Measurements from ENCODE around the gene ERFE.

Gene ERFE

DNA sequence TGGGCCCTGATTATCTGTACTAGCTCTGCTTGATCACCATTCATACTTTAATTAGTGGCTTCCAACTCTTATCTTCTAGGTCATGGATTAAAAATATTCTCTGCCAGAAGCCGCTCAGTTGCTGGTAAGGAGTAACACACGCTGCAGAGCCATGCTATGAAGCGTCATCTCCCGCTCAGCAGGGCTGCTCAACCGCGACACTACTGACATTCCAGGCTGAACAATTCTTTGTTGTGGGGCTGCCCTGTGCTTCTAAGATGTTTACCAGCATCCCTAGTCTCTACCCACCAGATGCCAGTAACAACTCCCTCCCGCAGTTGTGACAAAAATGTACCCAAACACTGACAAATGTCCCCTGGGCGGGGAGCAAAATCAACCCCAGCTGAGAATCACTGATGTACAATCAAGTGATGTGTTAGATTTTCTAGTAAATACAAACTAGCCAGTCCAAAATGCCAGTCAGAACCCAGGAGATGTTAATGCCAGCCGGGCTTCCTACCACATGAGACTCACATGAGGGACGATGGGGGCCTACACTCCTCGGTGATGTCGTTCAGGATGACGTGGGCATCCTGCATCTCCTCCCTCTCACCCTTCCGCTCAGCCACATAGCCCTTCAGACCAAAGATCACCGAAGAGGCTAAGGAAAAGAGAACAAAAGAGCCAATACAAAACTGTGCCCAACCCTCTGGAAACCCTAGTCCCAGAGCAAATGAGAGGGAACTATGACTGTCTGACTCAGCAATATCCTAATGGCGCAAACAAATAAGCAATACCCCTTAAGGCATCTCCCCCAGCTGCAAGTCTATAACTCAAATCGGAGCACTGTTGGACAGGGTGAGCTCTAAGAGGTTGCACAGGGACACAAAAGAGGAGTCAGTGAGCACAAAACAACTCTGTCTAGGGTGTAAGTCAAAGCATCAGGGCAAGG is 29.1 kb downstream of the ERFE start:
- Histone ChIP-seq H3K27me3 (replicated peaks; ENCODE audit: control insufficient read depth, insufficient read depth, low read length, poor library complexity, severe bottlenecking) (no peaks in the 10 kb centered on the region), H3K4me3 (ENCODE audit: insufficient read depth, low read depth, low read length, poor library complexity, severe bottlenecking) (no peak overlapping the region), H3K9me3 (ENCODE audit: control insufficient read depth, low read length) (no peaks in the 10 kb centered on the region), H3K36me3 (ENCODE audit: control insufficient read depth, insufficient read depth, low read length) (peaks cover 82% of the 10 kb centered on the region), H3K4me1 (ENCODE audit: control insufficient read depth, insufficient read depth, low read length, poor library complexity, severe bottlenecking) (no peaks in the 10 kb centered on the region), H3K27ac (ENCODE audit: insufficient read depth, low read length, poor library complexity, severe bottlenecking) (no peak overlapping the region)
- DNase-seq, result no peak

DNA sequence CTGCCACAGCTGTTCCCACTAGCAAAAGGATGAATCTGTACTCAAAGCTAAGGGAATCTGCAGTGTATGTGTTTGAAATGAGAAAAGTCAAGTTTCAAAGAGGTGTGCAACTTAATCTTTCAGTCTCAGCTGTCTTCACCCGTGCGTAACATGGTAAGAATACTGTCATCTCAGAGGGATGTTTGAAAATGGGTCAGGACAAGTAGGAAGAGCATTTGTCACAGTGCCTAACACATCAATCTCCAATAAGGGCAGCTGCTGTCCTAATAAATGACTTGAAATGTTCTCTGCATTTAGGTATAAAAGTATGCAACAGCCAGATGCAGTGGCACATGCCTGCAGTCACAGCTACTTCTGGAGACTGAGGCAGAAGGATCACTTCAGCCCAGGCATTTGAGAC is 31.7 kb downstream of the ERFE start:
- Histone ChIP-seq H3K27ac (ENCODE audit: insufficient read depth, low read length, poor library complexity, severe bottlenecking) (no peak overlapping the region), H3K4me1 (ENCODE audit: control insufficient read depth, insufficient read depth, low read length, poor library complexity, severe bottlenecking) (no peaks in the 10 kb centered on the region), H3K27me3 (replicated peaks; ENCODE audit: control insufficient read depth, insufficient read depth, low read length, poor library complexity, severe bottlenecking) (no peaks in the 10 kb centered on the region), H3K4me3 (ENCODE audit: insufficient read depth, low read depth, low read length, poor library complexity, severe bottlenecking) (no peak overlapping the region), H3K36me3 (ENCODE audit: control insufficient read depth, insufficient read depth, low read length) (peaks cover 73% of the 10 kb centered on the region), H3K9me3 (ENCODE audit: control insufficient read depth, low read length) (no peaks in the 10 kb centered on the region)
- DNase-seq, result no peak

DNA sequence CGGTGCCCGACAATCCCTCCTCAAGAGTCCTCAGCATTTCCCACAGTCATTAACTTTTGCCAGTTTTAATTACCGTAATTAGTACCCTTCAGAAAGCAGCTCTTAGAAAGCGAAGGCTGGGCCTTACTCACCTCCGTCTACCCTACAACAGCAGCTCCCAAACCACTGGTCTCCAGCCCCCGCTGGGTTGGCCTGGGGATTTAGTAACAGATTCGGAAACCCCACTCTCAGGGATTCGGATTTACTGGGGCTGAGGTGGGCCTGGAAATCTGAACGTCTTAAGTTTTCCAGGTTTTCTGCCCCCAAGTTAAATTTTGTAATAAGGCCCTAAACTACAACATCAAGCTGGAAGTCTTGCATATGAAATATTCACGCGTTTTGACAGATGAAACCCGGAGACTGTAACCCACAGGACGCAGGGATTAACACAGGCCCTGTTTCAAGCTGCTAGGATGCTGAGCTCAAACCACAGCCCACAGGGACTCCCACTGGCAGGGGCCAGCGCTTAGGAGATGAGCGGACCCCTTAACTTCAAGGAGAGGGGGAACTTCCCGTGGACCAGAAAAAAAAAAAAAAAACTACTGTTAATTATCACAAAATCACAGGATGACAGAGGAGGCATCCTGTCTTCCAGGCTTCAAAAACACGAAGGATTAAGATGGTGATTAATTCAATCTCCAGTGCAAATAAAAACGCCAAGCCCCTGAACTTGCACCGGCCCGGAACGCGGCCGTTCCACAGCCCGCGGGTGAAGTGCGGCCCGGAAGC is 43.7 kb downstream of the ERFE start:
- H3K27ac ChIP-seq (ENCODE audit: insufficient read depth, low read length, poor library complexity, severe bottlenecking), result peak overlapping the region; percentile 88
- DNase-seq, result peak in 1 of 3 donors; percentile 10
- H3K4me1 ChIP-seq (ENCODE audit: control insufficient read depth, insufficient read depth, low read length, poor library complexity, severe bottlenecking), result peaks cover 22% of the 10 kb centered on the region

DNA sequence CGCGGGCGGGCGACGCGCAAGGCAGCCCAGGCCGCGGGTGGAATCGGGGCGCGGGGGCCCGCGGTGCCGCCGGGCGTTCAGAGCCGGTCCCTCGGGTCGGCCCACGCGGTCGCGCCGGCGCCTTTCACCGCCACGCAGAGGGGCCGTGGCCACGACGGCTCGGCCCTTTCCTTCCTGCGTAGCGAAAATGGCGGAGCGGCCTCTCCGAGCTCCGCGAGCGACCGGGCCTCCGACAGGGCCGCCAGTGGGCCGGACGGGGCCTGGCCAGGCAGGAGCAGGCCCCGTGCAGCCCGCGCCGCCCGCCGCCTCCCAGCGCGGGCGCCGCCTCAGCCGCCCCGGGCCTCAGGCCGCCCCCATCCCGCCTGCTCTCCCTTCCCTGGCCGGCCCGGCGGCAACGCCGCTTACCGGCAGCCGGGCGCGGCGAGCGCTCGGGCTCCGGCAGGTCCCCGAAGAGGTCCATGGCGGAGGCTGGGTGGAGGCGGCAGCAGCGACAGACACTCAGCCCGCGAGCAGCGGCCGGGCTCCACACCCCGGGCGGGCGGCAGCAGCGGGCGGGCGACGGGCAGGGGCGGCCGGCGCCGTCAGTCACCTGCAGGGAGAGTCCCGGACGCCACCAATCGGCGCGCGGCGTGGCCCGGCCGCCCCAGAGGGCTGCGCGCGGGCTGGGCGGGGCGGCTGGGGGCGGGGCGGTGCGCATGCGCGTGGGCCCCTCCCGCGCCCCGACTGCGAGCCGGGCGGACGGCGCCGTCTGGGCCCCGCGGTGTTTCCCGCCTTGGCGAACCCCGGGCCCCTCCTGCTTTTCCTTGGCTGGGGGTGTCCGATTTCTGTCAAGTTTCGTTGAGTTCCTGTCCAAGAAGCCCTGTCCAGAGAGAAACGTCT is 44.6 kb downstream of the ERFE start, which contains the start of gene ILKAP:
ILKAP (minus strand) TSS at position 602 of the 879 bp plus-strand sequence; CDS start at position 460, 142 bp downstream.
- H3K27ac ChIP-seq (ENCODE audit: insufficient read depth, low read length, poor library complexity, severe bottlenecking), result peak within 1 kb of the TSS; percentile 88
- H3K36me3 ChIP-seq (ENCODE audit: control insufficient read depth, insufficient read depth, low read length), result no peaks in the 10 kb centered on the region
- peaks cover 21% of the 10 kb centered on the region for H3K4me1 ChIP-seq (ENCODE audit: control insufficient read depth, insufficient read depth, low read length, poor library complexity, severe bottlenecking)
- peak; percentile 84 to 88 (median 86) for DNase-seq
- no peaks in the 10 kb centered on the region for H3K9me3 ChIP-seq (ENCODE audit: control insufficient read depth, low read length)
- H3K27me3 ChIP-seq (replicated peaks; ENCODE audit: control insufficient read depth, insufficient read depth, low read length, poor library complexity, severe bottlenecking), result no peaks in the 10 kb centered on the region
- peak within 1 kb of the TSS; percentile 51 for H3K4me3 ChIP-seq (ENCODE audit: insufficient read depth, low read depth, low read length, poor library complexity, severe bottlenecking)

More for the DNA sequence above, 43.7 kb downstream of the ERFE start:
- H3K27me3 ChIP-seq (replicated peaks; ENCODE audit: control insufficient read depth, insufficient read depth, low read length, poor library complexity, severe bottlenecking), result no peaks in the 10 kb centered on the region
- H3K9me3 ChIP-seq (ENCODE audit: control insufficient read depth, low read length), result no peaks in the 10 kb centered on the region
- peak overlapping the region; percentile 51 for H3K4me3 ChIP-seq (ENCODE audit: insufficient read depth, low read depth, low read length, poor library complexity, severe bottlenecking)
- no peaks in the 10 kb centered on the region for H3K36me3 ChIP-seq (ENCODE audit: control insufficient read depth, insufficient read depth, low read length)

DNA sequence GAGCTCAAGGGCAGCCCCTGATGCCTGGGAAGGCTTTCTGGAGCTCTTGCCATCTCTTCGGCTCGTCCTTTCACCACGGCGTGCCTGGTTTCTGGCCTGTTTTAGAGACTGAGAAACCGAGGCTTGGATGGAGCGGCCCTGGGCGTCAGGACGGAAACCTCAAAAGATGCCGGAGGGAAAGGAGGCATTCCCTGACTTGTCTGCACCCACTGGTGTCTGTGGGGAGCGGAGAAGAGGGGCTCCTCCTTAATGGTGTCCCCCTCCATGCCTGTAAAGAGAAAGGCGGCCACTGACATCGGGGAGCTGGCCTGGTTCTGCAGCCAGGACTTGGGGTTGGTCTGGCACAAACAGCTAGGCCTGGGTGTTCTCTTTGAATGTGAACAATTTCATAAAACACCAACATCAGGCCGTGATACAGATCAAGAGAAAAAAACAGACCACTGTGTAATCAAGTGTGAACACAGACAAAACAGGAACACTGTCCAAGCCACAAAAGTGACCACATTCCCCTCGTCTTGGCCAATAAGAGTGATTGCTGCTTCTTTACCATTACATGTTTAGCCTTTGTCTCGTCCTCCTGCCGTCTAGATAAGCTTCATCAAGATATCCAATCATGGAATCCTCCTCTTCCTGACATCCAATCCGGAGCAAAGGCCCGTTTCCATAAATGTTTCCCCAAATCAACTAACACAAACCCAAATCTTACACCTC is 45.4 kb downstream of the ERFE start:
- no peaks in the 10 kb centered on the region for H3K27me3 ChIP-seq (replicated peaks; ENCODE audit: control insufficient read depth, insufficient read depth, low read length, poor library complexity, severe bottlenecking)
- H3K4me1 ChIP-seq (ENCODE audit: control insufficient read depth, insufficient read depth, low read length, poor library complexity, severe bottlenecking), result peaks cover 21% of the 10 kb centered on the region
- H3K4me3 ChIP-seq (ENCODE audit: insufficient read depth, low read depth, low read length, poor library complexity, severe bottlenecking), result peak overlapping the region; percentile 41
- no peak for DNase-seq
- H3K36me3 ChIP-seq (ENCODE audit: control insufficient read depth, insufficient read depth, low read length), result no peaks in the 10 kb centered on the region
- H3K27ac ChIP-seq (ENCODE audit: insufficient read depth, low read length, poor library complexity, severe bottlenecking), result peak overlapping the region; percentile 87
- H3K9me3 ChIP-seq (ENCODE audit: control insufficient read depth, low read length), result no peaks in the 10 kb centered on the region

DNA sequence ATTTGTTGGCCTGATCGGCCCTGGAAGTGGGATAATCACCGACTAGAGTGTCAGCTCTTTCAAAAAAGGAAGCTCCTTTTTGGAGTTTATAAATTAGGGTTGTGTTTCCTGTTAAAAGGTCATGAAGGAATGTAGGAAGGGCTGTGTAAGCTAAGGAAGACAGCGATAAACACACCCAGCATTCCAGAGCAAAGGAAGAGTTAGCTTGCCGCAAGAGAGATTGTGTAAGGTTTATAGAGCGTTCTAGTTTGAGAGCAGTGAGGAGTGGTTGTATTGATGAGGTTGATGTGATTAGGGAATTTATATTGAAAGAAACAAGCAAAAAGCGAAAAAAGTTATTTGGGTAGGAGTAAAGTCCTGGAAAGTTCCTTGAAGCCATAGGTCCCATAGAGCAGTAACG is 48.2 kb downstream of the ERFE start:
- H3K4me3 ChIP-seq (ENCODE audit: insufficient read depth, low read depth, low read length, poor library complexity, severe bottlenecking), result no peak overlapping the region
- H3K36me3 ChIP-seq (ENCODE audit: control insufficient read depth, insufficient read depth, low read length), result no peaks in the 10 kb centered on the region
- H3K9me3 ChIP-seq (ENCODE audit: control insufficient read depth, low read length), result no peaks in the 10 kb centered on the region
- no peaks in the 10 kb centered on the region for H3K27me3 ChIP-seq (replicated peaks; ENCODE audit: control insufficient read depth, insufficient read depth, low read length, poor library complexity, severe bottlenecking)
- no peak overlapping the region for H3K27ac ChIP-seq (ENCODE audit: insufficient read depth, low read length, poor library complexity, severe bottlenecking)
- peaks cover 11% of the 10 kb centered on the region for H3K4me1 ChIP-seq (ENCODE audit: control insufficient read depth, insufficient read depth, low read length, poor library complexity, severe bottlenecking)
- no peak for DNase-seq

DNA sequence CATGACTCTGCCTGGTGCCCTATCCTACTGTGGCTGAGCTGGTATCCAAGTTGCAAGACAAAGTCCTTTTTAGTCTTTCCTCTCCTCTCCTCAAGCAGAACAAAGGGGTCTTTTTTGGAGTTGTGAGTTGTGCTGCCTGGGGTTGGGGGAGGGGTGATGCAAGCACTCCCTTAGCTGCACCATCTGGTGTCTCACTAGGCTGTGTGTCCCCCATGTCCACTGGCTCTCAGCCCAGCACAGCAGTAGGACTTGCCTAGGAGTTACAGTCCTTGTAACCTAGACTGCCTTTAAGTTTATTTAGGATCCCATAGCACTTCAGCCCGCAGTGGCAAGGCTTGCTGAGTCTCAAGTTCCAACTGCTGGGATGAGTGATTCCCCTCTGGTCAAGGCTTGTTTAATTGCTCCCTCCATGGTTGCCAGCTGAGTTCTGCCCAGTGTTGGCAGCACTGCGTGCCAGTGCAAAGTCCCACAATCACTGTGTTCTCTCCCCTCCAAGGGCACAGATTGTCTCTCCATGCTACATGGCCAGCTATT is 57.9 kb downstream of the ERFE start:
- H3K36me3 ChIP-seq (ENCODE audit: control insufficient read depth, insufficient read depth, low read length), result no peaks in the 10 kb centered on the region
- H3K4me3 ChIP-seq (ENCODE audit: insufficient read depth, low read depth, low read length, poor library complexity, severe bottlenecking), result no peak overlapping the region
- no peak overlapping the region for H3K27ac ChIP-seq (ENCODE audit: insufficient read depth, low read length, poor library complexity, severe bottlenecking)
- no peaks in the 10 kb centered on the region for H3K4me1 ChIP-seq (ENCODE audit: control insufficient read depth, insufficient read depth, low read length, poor library complexity, severe bottlenecking)
- H3K27me3 ChIP-seq (replicated peaks; ENCODE audit: control insufficient read depth, insufficient read depth, low read length, poor library complexity, severe bottlenecking), result no peaks in the 10 kb centered on the region
- no peaks in the 10 kb centered on the region for H3K9me3 ChIP-seq (ENCODE audit: control insufficient read depth, low read length)
- DNase-seq, result no peak
